Hematopoietic multipotent progenitor cell treated with erythropoietin and hydrocortisone succinate and interleukin-3 and kit ligand, for 17 days (in vitro differentiated cells): ENCODE data around the gene DDIT4L.
"Not testable (repeated sequence)": the region's sequence is repeated elsewhere in the genome, so short reads cannot be mapped to it uniquely, and the experiment has no call there.

Experiments used
- DNase-seq: peaks from one replicate; pipeline ENCODE4 v3.0.0-alpha.2; 2015; ENCODE audit warnings: low spot score

DDIT4L gene

GRCh38 chr4:100166297-100167039 lies 23.8 kb downstream of the DDIT4L start:
- no peak for DNase-seq

GRCh38 chr4:100165809-100166208 lies 24.5 kb downstream of the DDIT4L start:
- DNase-seq: no peak

GRCh38 chr4:100164808-100165760 lies 25.2 kb downstream of the DDIT4L start:
- DNase-seq: no peak

GRCh38 chr4:100162027-100162685 lies 28.1 kb downstream of the DDIT4L start:
- no peak for DNase-seq

GRCh38 chr4:100149190-100149589 lies 41.1 kb downstream of the DDIT4L start:
- DNase-seq: no peak

GRCh38 chr4:100147684-100148083 lies 42.6 kb downstream of the DDIT4L start:
- no peak for DNase-seq

GRCh38 chr4:100147198-100147597 lies 43.1 kb downstream of the DDIT4L start:
- DNase-seq: no peak

- no peak for DNase-seq
Observed at GRCh38 chr4:100146756-100147155, 43.5 kb downstream of the DDIT4L start.

- DNase-seq: not testable (repeated sequence)
Observed at GRCh38 chr4:100137320-100137719, 52.9 kb downstream of the DDIT4L start.
